NCI-H446 treated with DMSO at 0.1 percent for 48 hours (cell line): Measurements from ENCODE around the gene ANO7.

Experiments used
- DNase-seq: peaks from one replicate; lab custom pipeline; 2025; lab: John Stamatoyannopoulos, UW

The ANO7 gene

DNA sequence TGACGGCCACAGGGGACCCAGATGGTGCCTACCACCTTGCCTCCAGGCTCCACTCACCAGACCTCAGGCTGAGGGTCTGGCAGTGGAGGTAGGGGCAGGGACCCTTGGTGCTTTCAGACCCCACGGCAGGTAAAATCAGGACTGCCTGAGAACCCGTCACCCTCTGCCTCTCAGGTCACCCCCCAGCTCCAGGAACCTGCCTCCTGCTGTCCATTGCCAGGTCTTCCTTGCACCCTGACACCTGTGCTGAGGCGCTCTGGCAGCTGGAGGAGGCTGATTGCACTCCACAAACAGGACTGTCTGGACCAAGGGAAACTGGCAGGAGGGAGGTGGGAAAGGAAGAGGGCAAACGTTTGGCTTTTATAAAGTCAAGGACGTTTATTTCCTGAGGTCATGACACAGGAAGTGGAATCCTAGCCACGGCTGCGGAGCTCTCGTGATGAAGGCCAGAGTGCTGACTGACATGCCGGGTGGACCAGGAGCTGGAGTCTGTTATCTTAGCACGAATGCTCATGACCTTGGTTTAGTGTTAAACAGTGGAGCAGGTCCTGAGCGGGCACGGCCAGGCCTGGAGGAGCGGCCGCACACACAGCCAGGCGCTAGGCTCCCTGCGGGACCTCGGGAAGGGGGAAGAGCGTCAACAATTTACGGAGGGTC, 40.5 kb downstream of the ANO7 start:
- no peak for DNase-seq

DNA sequence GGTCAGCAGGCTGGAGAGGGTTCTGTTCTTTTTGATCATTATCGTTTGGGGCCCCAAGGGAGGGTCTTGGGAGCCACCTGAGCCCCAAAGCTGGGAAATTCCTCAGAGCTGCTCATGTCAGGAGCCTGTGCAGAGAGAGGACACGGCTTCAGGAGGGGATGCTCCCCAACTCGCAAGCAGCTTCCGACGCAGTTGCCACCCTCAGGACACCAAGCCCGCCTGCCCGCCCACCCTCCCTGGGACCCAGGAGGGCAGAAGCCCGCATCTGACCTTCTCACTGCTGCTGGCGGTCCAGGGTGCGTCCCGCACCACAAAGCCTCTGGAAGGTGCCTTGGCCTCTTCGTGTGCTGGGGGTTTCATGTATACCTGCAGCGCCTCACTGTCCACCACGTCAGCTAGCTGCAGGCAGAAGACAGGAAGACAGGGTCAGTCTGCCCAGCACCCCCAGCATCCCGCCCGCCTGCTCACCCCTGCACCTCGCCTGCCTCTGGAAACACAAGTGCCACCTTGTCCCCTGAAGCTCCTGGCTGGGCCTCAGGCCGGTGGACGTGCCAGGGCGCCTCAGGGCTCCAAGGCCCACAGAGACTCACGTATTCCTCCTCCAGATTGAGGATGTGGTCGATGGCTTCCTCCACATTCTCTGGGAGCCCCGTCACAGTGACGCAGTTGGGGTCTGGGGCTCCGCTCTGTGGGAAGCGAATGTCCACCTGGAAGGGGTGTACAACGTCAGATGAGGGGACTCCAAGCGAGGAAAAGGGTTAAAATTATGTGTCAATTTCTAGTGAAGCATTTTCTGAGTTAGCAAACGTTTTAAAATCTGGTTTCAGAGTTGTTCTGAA, 41.3 kb downstream of the ANO7 start:
- no peak for DNase-seq

DNA sequence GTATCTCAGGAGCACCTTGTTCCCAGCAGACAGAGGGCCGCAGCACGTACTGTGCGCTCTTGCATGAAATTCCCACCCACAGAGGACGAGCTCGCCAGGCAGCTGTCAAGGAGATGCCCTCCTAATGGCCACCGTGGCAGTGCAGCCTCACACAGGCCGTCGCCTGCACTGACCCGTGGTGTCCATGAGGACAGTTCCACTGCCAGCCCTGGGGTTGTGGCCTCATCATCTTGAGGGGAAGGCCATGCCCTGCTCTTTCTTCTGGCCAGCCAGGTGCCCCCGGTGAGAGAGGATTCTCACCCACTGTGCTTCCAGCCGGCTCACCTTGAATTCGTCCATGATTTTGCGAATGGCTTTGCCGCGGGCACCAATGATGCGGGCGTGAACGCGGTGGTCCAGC, 42.0 kb downstream of the ANO7 start:
- DNase-seq: no peak

DNA sequence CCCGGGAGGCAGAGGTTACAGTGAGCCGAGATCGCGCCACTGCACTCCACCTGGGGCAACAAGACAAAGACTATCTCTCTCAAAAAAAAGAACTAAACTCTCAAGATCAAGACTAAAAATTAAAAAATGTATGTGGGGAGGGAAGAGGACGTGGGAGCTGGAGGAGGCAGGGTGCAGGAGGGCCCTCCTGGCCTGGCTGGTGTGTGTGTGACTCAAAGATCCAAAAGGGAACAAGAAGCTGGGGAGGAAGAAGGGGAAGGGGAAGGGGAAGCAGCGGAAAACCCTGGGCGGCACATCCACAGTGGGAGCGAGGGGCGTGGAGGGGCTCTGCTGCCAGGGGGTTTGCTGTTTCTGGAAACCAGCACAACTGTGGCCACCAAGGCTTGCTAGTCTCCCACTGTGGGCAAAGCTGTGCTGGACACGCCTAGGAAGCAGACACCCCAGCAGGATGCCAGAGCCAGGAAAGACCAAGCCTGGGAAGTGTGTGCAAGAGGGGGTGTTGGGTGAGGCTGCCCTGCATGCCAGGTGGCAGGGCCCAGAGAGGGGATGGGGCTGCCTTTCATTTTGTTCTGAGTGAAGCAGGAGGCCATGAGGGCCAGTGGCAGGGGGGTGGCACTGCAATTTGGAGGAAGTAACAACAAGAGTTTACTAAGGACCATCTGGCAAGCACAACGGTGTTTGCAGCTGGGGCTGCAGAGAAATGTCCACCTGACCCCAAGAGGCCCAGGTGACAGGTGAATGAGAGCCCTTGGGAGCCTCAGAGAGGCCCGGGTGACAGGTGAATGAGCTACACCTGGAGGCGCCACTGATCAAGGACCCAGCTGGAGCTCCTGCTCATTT, 44.5 kb downstream of the ANO7 start:
- DNase-seq: no peak

DNA sequence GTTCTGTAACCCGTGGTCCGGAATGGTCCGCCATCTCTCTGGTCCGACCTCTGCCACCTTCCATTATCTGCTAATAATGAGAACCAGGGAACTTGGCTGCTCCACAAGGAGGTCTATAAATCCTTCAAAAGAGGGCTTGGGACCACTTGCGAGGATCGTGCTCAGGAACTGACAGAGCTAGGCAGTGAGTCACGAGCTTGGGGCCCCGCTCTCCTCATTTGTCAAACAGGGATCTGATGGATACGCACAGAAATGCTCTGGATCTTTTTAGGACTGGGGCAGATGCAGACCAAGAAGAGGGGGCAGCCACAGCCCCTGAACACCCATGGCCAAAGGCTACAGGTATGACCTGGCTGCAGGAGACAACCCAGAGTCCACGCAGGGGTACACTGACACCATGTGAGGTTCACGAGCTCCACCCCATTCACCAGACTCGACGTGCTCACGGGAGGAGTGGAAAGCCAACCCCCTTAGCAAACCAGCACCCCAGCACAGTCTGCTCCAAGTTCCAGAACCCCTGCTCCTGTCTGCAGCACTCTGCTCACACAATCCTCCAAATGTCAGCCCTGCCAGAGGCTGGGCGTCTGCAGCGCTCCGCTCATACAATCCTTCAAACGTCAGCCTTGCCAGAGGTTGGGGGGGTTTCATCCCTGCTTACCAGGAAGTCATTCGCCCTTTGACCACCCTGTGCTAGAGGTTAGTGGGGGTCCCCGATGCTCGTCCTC, 45.8 kb downstream of the ANO7 start:
- no peak for DNase-seq

DNA sequence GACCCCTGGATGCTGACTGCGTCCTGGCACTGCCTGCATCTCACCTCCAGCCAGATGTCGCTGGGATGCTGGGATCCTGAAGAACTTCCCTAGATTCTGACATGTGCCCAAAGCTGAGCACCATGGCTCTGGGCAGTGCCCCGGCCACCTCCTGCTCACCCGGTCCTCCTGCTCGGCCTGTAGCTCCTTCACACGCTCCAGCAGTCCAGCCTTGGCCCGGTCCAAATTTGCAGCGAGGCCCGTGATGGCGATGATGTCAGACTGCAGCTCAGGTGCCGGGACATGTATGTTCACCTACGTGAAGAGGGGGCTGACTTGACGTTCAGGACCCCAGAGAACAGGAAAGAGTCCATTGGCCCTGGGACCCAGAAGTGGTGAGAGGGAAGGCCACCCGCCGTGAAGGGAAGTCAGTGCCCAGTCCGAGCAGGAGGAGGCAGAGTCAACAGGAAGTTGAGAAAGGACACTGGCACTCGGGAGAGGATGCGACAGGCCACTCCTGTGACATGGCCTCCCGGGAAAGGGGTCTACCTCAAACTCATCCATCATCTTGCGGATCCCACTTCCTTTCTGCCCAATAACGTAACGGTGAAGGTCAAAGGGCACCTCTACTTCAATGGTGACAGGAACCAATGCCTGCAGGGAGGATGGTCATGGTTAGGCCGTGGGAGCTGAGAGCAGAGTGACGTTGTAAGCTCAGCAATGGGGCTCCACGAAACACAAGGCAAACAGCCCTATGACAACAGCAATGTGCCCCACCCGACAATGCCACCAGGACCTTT, 46.7 kb downstream of the ANO7 start:
- no peak for DNase-seq

DNA sequence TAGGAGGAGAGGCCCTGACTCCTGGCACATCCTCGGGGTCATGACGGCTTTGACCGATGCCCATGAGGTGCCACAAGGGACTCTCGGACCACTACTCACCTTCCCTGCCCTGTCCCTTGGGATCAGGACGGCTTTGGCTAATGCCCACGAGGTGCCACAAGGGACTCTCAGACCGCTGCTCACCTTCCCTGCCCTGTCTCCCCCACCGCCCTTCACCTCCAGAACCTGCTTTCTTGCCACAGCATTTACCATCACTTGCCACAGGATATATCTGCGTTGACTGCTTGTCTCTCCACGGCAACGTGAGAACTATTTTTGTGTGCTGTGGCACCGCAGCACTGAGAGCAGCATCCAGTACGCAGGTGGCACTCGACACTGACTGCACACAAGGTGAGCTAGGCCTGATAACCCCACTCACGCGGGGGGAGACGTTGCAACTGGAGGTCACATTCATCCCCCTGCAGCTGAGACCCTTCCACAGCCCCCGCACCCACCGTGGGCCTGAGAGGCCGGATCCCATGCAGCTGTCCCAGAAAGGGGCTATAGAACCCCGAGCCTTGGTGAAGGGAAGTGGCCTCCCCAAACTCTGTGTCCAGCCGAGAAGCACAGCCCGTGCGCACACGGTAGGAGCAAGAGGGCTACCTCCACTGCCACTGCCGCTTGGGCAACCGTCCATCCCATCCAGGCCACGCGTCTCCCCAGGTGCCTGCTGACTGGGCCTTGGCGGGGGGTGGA, 47.5 kb downstream of the ANO7 start:
- no peak for DNase-seq

DNA sequence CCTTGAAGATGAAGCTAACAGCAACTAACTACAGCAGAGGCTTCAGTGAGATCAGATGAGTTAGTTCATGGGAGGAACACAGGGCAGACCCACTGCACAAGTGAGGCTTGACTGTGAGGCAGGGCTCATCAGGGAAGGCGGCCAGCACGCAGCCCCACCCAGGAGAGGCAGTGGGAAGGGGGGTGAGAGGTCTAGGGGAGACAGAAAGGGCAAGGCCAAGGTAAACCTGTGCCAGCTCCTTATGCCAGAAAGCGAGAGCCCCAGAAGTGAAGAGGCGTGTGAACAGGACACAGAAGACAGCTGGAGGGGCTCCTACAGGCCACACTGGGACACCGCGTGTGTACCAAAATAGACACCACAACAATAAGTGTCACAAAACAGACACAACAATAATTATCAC, 48.6 kb downstream of the ANO7 start:
- DNase-seq: no peak

DNA sequence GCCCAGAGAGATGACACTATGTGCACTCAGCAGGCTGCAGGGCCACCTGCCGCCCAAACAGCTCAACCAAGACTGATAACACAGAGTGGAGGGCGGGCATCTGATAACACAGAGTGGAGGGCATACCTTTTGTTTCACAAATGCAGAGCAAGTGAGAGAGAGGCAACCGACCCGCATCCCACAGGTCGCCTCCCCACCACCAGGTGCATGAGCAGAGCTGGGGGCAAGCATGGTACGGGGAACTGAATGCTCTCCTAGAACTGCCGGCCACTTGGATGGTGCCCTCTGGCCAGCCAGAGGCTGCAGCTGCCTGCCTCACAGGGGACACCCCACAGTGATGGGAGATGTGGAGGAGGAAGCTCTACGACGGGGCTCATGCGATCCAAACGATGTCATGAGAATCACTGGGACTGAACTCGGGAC, 49.5 kb downstream of the ANO7 start:
- no peak for DNase-seq

DNA sequence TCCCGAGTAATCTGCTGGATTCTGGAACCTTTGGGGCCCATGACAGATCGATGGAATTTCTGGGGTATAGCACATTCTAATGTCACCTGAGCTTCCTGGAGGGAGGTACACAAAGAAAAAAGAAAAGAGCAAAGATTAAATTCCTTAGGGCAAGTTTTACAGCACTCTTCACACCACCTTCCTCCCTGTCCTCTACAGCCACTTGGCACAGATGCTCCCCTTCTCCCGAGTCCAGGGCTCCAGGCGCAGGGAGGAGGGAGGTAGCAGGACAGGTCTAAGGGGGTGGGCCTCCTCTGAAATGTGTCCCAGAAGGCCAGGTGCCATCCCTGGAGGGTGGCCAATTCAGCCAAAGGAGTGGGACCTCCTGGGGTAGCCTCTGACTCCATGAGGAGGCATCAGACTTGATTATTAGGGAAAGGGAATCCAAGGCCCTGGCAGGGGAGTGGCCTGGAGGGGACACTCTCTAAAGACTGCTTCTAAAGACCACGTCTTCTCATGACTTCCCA, 50.3 kb downstream of the ANO7 start:
- no peak for DNase-seq

DNA sequence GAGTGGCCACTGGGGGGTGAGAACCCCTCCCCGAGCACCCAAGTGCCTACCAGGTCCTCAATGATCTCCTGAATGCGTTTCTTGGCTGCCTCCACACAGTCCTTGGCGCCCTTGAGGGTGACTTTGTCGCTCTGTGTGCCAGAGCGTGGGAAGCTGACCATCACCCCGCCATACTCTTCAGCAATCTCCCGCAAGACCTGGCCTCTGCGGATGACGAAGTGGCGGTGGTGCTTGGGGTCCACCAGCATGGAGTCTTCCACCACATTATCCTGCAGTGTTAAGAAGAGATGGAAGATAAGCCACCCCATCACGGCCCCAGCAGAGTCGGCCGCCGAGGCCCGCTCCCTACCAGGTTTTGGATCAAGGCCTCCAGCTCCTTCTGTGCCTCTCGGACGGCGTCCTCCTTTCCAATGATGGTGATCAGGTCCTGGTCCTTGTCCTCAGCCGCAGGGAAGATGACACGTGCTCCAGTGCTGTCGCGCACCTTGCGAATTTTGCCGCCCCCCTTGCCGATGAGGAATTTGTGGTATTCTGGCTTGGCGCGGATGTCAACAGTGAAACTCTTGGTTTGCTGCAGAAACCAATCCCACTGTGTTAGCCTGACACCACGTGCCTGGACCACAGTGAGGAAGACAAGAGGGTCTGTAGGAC, 51.2 kb downstream of the ANO7 start:
- DNase-seq: no peak

DNA sequence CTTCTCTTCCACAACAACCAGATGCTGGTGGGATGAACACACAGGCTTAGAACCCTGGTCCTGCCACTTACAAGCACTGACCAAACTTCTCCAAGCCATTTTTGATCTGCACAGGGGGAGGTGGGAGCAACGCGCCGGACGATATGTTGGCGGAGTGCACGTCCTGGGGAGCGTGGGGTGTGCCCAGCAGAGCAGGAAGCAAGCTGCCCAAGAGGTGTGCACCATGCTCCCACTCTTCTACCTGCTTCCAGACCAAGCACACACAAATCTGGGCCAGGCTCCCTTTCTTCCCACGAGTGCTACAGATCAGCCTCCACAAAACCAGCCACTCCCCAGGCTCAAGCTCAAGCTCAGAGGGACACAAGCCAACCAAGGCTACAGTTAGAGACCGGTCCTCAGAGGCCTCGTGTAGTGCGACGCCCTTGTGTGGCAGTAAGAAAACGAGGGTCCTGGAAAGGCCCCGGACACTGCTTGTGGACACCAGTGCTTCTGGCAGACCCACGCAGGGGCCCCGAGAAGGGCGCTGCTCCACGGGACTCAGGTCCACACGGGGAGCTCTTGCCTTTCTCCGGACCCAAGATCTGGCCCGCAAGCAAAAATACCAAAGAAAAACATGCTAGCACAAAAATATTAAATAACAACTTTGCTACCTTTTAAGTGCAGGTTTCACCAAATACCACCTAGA, 52.0 kb downstream of the ANO7 start:
- no peak for DNase-seq

DNA sequence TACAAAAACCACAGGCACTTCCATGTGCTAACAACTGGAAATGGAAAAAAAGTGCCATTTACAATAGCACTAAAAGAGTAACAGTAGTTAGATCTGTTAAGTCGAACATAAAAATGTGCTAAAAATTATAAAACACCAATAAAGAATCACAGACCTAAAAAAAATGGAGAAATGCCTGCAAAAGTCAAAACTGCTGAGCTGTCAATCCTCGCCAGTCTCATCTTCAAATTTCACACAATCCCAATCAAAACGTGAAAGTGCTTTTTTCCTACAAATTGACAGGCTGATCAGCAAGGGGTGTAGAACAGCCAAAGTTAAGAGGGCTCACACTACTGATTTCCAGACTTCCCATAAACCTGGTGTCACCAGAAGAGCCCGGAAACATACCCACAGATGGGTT, 53.2 kb downstream of the ANO7 start:
- no peak for DNase-seq

DNA sequence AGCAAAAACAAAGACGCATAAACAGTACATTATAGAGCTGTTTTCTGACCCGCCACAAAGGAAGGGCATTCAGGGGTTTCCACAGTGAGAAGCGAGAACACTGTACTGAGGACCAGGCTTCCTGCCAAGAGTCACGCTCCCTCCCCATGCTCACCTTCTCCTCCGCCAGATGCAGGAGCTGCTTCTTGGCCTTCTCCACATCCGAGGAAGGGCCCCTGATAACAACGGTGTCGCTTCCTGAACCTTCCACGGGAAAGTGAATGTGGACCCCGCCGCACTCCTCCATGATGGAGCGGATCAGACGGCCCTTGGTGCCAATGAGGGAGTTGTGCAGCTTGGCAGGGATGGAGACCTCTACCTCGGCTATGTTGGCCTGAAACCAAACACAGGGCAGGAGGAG, 53.8 kb downstream of the ANO7 start:
- no peak for DNase-seq

DNA sequence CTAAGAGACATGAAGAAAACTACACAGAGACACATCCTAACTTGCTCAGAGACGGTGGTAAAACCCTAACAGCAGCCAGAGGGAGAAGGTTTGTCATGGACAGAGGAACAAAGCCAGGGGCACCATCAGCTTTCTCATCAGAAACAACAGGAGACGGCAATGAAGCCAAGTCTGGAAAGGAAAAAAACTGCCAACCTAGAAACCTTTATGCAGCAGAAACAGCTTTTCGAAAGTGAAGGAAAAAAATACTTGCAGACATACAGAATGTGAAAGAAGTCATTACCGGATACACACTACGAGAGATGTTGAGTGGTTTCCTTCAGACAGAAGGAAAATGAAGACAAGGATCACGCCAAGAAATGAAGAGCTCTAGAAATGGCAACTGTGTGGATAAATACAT, 55.9 kb downstream of the ANO7 start:
- no peak for DNase-seq

DNA sequence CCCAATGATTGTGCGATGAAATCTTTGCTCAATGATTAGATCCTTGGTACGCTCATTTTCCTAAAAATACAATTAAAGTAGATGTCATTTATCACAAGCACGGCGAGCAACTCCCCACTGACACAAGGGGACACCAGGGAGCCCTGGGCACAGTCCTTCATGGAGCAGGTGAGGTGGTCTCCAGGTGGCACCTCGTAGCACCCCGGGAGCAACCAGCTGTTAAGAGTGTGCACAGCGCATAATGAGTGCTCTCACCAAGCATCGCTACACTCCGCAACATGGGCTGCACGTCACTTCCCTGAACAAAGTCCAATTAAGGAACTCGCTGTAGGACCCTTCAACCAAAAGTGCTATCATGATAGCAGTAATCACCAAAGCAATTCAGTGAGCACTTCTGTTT, 59.8 kb downstream of the ANO7 start:
- DNase-seq: no peak

DNA sequence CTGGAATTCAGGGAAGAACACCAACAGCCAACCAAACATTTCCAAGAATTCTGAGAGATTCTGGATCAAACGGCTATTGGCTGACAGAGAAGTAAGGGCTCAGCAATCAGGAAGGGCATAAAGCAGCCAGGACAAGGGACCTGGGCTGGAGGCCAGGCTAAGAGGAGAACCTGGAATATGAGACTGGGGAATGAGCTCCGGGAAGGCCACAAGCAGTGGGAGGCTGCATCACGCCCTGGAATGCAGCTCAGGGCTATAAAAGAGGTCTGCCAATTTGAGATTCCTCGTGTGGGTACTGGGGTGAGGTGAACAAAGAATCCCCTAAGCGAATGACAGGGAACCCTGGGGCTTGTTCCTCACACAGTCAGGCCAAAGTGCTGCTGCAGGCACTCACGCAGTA, 60.4 kb downstream of the ANO7 start:
- no peak for DNase-seq

DNA sequence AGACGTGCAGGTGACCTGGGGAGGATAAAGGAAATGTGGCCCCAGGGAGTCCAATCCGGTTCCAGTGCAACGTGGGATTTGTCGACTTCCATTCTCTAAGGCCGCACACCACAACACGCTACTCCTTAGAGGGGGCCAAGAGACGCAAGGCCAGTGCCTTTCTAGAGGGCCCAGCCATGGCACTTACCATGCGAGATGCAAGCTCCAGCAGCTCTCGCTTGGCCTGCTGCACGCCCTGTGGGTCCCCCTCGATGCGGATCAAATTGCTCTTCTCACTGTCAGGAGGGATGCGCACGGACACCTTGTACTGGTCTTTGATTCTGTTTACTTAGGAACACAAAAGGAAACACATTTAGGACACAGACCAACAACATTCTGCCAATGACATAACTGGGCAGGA, 61.2 kb downstream of the ANO7 start:
- no peak for DNase-seq

DNA sequence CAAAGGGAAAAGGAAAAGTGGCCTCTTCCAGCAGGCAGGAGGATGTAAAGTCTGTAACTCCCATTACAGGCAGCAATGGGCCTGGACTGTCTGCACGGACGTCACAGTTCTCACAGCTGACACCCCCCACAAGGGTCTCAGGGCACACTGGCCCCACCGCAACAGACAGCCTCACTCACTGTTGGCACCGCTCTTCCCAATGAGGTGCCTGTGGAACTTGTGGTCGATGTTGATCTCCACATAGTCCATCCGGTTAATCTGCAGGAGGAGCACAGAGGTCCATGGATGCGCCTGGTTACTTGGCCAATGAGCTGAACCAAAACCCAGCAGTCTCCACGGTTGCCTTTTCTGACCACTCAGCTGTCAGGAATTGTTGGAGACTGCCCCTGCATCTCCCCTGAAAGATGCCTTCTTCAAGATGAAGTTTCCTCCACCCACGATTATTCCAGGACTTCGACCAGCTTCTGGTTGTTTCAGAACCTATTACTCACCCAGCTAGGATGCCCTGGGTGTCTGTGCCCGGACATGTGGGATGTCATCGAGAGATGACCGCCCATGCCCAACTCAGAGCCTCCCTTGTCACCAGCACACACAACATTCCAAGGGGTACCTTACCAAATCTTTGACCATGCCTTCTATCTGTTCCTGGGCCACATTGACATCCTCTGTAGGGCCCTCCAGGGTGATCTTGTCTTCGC, 64.5 kb downstream of the ANO7 start:
- DNase-seq: no peak
